K562 (cell line): Measurements from ENCODE around the gene KIF26B. TPM values are rescaled to one million over a fixed set of nuclear protein-coding genes. Genes with fewer than 3 reads are reported as not detected.

Experiments
- ATAC-seq: fragments of 200-7000 bp; cut with Tn5 transposase; 3 replicates; pipeline ENCODE4 v1.9.1; 2020; ENCODE audit warnings: moderate library complexity
- BruUV-seq: library from RNA; stranded (reverse); fragments of 400-500 nt; replicated peaks from 2 replicates; lab custom pipeline; 2021; lab: Mats Ljungman, UMichigan
- CTCF ChIA-PET: fragments of 300-600 bp; formaldehyde crosslinking; extraction: SDS; loops from one replicate; lab custom pipeline; 2021; ENCODE audit warnings: low intra/inter-chr PET ratio; lab: Yijun Ruan, JAX
- POLR2A ChIA-PET: fragments of 300-600, 350-650 bp; sonication (Branson Sonifier 250); formaldehyde crosslinking; extraction: SDS; loops from one replicate; lab custom pipeline; 2021; ENCODE audit warnings: antibody characterized with exemption, inconsistent platforms; lab: Yijun Ruan, JAX
- DNase-seq, 4 experiments: peaks; one replicate each; pipeline versions ENCODE4 v3.0.0 to v3.0.0-alpha.2; 2011 to 2018; ENCODE audit warnings: low spot score in 3 of 4, mixed read lengths in 3 of 4; ENCODE audit errors: extremely low read depth in 1 of 4
- FAIRE-seq: peaks from 2 replicates; lab custom pipeline; 2011; peaks lifted over from hg19 to GRCh38; lab: Jason Lieb, UNC
- H2AFZ ChIP-seq: 2 replicates; pipeline ENCODE4 v1.6.0; 2011; ENCODE audit warnings: low read depth, low read length, control low read depth, inconsistent platforms
- H3K27ac ChIP-seq: fragments of 200-600 bp; 3 replicates; pipeline ENCODE4 v1.8.0; 2011; ENCODE audit warnings: low read depth, mild to moderate bottlenecking, control low read depth, inconsistent platforms, low read length, moderate library complexity, mixed read lengths; ENCODE audit errors: extremely low read depth
- H3K27me3 ChIP-seq, 2 experiments: fragments of 300-600 bp in 1 of 2; 2 replicates in 1 of 2; 3 replicates in 1 of 2; pipeline versions ENCODE4 v1.6.0 to v1.8.0; 2011; ENCODE audit warnings: inconsistent platforms in 2 of 2, low read length in 2 of 2, mild to moderate bottlenecking in 1 of 2, mixed read lengths in 1 of 2, moderate library complexity in 1 of 2; ENCODE audit not compliant: control insufficient read depth in 2 of 2, insufficient read depth in 2 of 2
- H3K36me3 ChIP-seq: fragments of 300-600 bp; 3 replicates; pipeline ENCODE4 v1.8.0; 2011; ENCODE audit warnings: mild to moderate bottlenecking, low read length, inconsistent platforms; ENCODE audit not compliant: control insufficient read depth, insufficient read depth
- H3K4me1 ChIP-seq, 2 experiments: fragments of 200-600 bp in 1 of 2; replicated peaks in 1 of 2; 2 replicates in 1 of 2; 3 replicates in 1 of 2; pipeline versions ENCODE4 v1.5.1 to v1.8.0; 2011; ENCODE audit warnings: inconsistent platforms in 2 of 2, low read length in 2 of 2, mild to moderate bottlenecking in 1 of 2, mixed read lengths in 1 of 2, moderate library complexity in 1 of 2; ENCODE audit not compliant: control insufficient read depth in 2 of 2, insufficient read depth in 2 of 2
- H3K4me2 ChIP-seq: 2 replicates; pipeline ENCODE4 v1.6.1; 2011; ENCODE audit warnings: low read length, control low read depth, inconsistent platforms, mixed read lengths; ENCODE audit not compliant: insufficient read depth
- H3K4me3 ChIP-seq: fragments of 200-600 bp; sonication (generic), shearing (Covaris generic); 2 replicates; pipeline ENCODE4 v1.5.1; 2016; ENCODE audit warnings: control low read depth, inconsistent platforms
- H3K79me2 ChIP-seq: fragments of 200-600 bp; 3 replicates; pipeline ENCODE4 v1.8.0; 2011; ENCODE audit warnings: low read length, inconsistent platforms; ENCODE audit not compliant: control insufficient read depth, insufficient read depth
- H3K9ac ChIP-seq, 2 experiments: 2 replicates each; pipeline versions ENCODE4 v1.6.0 to v1.6.1; 2011; ENCODE audit warnings: low read depth in 2 of 2, low read length in 2 of 2, control low read depth in 1 of 2, inconsistent platforms in 1 of 2, mild to moderate bottlenecking in 1 of 2, mixed read lengths in 1 of 2; ENCODE audit not compliant: insufficient read depth in 1 of 2
- H3K9me1 ChIP-seq: one replicate; pipeline ENCODE4 v1.6.0; 2011; ENCODE audit warnings: inconsistent platforms, mild to moderate bottlenecking, low read length, moderate library complexity; ENCODE audit not compliant: control insufficient read depth, insufficient read depth
- H3K9me3 ChIP-seq: replicated peaks from 2 replicates; pipeline ENCODE4 v1.5.1; 2011; ENCODE audit warnings: low read depth, low read length, inconsistent platforms; ENCODE audit not compliant: control insufficient read depth, insufficient read depth
- H4K20me1 ChIP-seq: replicated peaks from 2 replicates; pipeline ENCODE4 v1.6.1; 2011; ENCODE audit warnings: low read length, inconsistent platforms, mixed read lengths; ENCODE audit not compliant: control insufficient read depth, insufficient read depth
- BCL6 ChIP-seq: fragments of 250-450 bp; sonication (Bioruptor Pico); IDR thresholded peaks from 2 replicates; pipeline ENCODE4 v1.4.0; 2020
- EWSR1 ChIP-seq: fragments of 450-650 bp; IDR thresholded peaks from 2 replicates; pipeline ENCODE4 v1.6.1; 2018; ENCODE audit warnings: borderline replicate concordance, mild to moderate bottlenecking, low read depth, moderate library complexity; ENCODE audit not compliant: partially characterized antibody
- FOS ChIP-seq: IDR thresholded peaks from 3 replicates; pipeline ENCODE4 v1.6.1; 2011; ENCODE audit not compliant: insufficient read length; ENCODE audit errors: extremely low read depth
- FOXM1 ChIP-seq, 2 experiments: fragments of 450-650 bp in 1 of 2; sonication (generic) in 1 of 2; formaldehyde crosslinking in 1 of 2; IDR thresholded peaks; 2 replicates each; pipeline versions ENCODE4 v1.6.1 to v1.9.0; 2017 to 2022; ENCODE audit warnings: low read depth in 2 of 2, mild to moderate bottlenecking in 2 of 2, missing genetic modification reagents in 1 of 2, moderate library complexity in 1 of 2
- JUNB ChIP-seq: fragments of 450-650 bp; formaldehyde crosslinking; conservative IDR thresholded peaks from 2 replicates; pipeline ENCODE4 v1.4.0; 2020; ENCODE audit warnings: mild to moderate bottlenecking
- KDM2B ChIP-seq: fragments of 250-450 bp; sonication (Bioruptor Pico); IDR thresholded peaks from 2 replicates; pipeline ENCODE4 v1.8.0; 2021; ENCODE audit warnings: mild to moderate bottlenecking, moderate library complexity
- MEF2A ChIP-seq: IDR thresholded peaks from 2 replicates; pipeline ENCODE4 v1.6.1; 2011; ENCODE audit warnings: low read depth, mild to moderate bottlenecking, low read length, moderate library complexity; ENCODE audit not compliant: control insufficient read depth
- NFE2L1 ChIP-seq: fragments of 450-650 bp; IDR thresholded peaks from 2 replicates; pipeline ENCODE4 v1.6.1; 2016; ENCODE audit warnings: missing genetic modification characterization, low read depth, mild to moderate bottlenecking, missing compliant biosample characterization, moderate library complexity, borderline replicate concordance
- NUFIP1 ChIP-seq: fragments of 450-650 bp; IDR thresholded peaks from 2 replicates; pipeline ENCODE4 v1.6.1; 2018; ENCODE audit not compliant: partially characterized antibody
- PCBP2 ChIP-seq: fragments of 200-400 bp; formaldehyde crosslinking; IDR thresholded peaks from 2 replicates; pipeline ENCODE4 v1.6.1; 2018; ENCODE audit warnings: low read length, low read depth, mild to moderate bottlenecking, moderate library complexity; ENCODE audit not compliant: poor library complexity, severe bottlenecking
- PTBP1 ChIP-seq: fragments of 200-400 bp; formaldehyde crosslinking; IDR thresholded peaks from 2 replicates; pipeline ENCODE4 v1.6.1; 2017; ENCODE audit warnings: low read depth, low read length
- RBFOX2 ChIP-seq: fragments of 200-400 bp; formaldehyde crosslinking; IDR thresholded peaks from 2 replicates; pipeline ENCODE4 v1.6.1; 2017; ENCODE audit warnings: low read depth, mild to moderate bottlenecking, low read length, moderate library complexity
- THRAP3 ChIP-seq: fragments of 450-650 bp; IDR thresholded peaks from 2 replicates; pipeline ENCODE4 v1.6.1; 2016; ENCODE audit warnings: mild to moderate bottlenecking, inconsistent platforms, borderline replicate concordance
- WHSC1 ChIP-seq: IDR thresholded peaks from one replicate; pipeline ENCODE4 v1.6.1; 2012; ENCODE audit warnings: low read length, control low read depth, inconsistent platforms
- ZBTB7A ChIP-seq: IDR thresholded peaks from 2 replicates; pipeline ENCODE4 v1.6.1; 2011; ENCODE audit warnings: low read depth, mild to moderate bottlenecking, low read length, moderate library complexity, borderline replicate concordance; ENCODE audit not compliant: control insufficient read depth
- ZNF121 ChIP-seq: sonication (generic); formaldehyde crosslinking; conservative IDR thresholded peaks from 2 replicates; pipeline ENCODE4 v1.8.0; 2022; ENCODE audit warnings: missing genetic modification reagents
- ZNF57 ChIP-seq: fragments of 450-650 bp; formaldehyde crosslinking; IDR thresholded peaks from 2 replicates; pipeline ENCODE4 v1.4.0; 2020; ENCODE audit warnings: mild to moderate bottlenecking, moderate library complexity
- ZNF785 ChIP-seq: fragments of 250-450 bp; sonication (Bioruptor Pico); IDR thresholded peaks from 2 replicates; pipeline ENCODE4 v1.4.0; 2020; ENCODE audit warnings: mild to moderate bottlenecking
- ZSCAN32 ChIP-seq: fragments of 450-650 bp; formaldehyde crosslinking; IDR thresholded peaks from 2 replicates; pipeline ENCODE4 v1.4.0; 2020; ENCODE audit warnings: mild to moderate bottlenecking, moderate library complexity
- WGBS: fragments of 100-300 bp; shearing (Covaris generic); methylation state at CpG from one replicate; pipeline ENCODE4 v1.1.6; 2016; ENCODE audit warnings: low coverage, mixed read lengths; ENCODE audit not compliant: insufficient coverage; ENCODE audit errors: missing lambda C conversion rate; 5-methylcytosine and 5-hydroxymethylcytosine counted together
- in situ Hi-C: fragments of 300-500 bp; cut with MboI; formaldehyde crosslinking; loops from 4 replicates; pipeline ENCODE4 v1.15.0; 2018; ENCODE audit warnings: inconsistent platforms, mixed read lengths
- intact Hi-C: fragments of 100-400 bp; cut with micrococcal nuclease; formaldehyde crosslinking; loops from 2 replicates; pipeline ENCODE4 v1.14.2; 2022
- polyA plus RNA-seq, 8 experiments: library from polyadenylated mRNA; depleted of rRNA in 4 of 8; stranded (reverse) in 5 of 8; unstranded in 3 of 8; fragments of >200 nt; fragmentation: Nextera tagmentation in 2 of 8; fragmentation: Illumina TruSeq in 1 of 8; extraction: Ambion mirVana in 2 of 8; extraction: Trizol in 1 of 8; gene quantifications; 2 replicates each; pipeline versions ENCODE4 v1.2.1 to v1.2.3, GENCODE V29; 2011 to 2014; ENCODE audit warnings: inconsistent platforms in 1 of 8, missing spikeins in 1 of 8
- total RNA-seq, 7 experiments: library from RNA; depleted of rRNA in 6 of 7; stranded (reverse); fragments of >200 nt in 6 of 7; fragmentation: Illumina TruSeq in 2 of 7; extraction: Trizol in 2 of 7; gene quantifications; 2 replicates each; pipeline versions ENCODE4 v1.2.1 to v1.2.3, GENCODE V29; 2011 to 2021; ENCODE audit warnings: low replicate concordance in 1 of 7
- TF ChIP-seq, protein P1 (sequence below): fragments of 250-450 bp; sonication (Bioruptor Pico); IDR thresholded peaks from 2 replicates; pipeline ENCODE4 v1.6.1; 2021; ENCODE audit warnings: mild to moderate bottlenecking

The KIF26B gene
- total and polyA plus RNA-seq, 9 of the 15 experiments (the other 6 are each of a cell fraction or from before 2014, with no cell fraction given) = 0.02 to 0.08 (median 0.03) TPM; not detected in 6

- H3K79me2 ChIP-seq = no peaks in the 10 kb centered on the region
- no peaks in the 10 kb centered on the region for H3K36me3 ChIP-seq
- under 1% methylated on average over 6 of the region's 6 CpGs for WGBS
- ATAC-seq (no peak), FAIRE-seq (no peak), DNase-seq (no peak)
- H3K4me1 ChIP-seq = peaks cover 0 to 13% of the 10 kb centered on the region in 2 experiments; a peak in 3 of 5 replicates
- no peak overlapping the region for H2AFZ ChIP-seq
- intact Hi-C loops (no loop called here), in situ Hi-C loops (no loop called here)
- H3K27me3 ChIP-seq = peaks cover 20 to 53% of the 10 kb centered on the region in 2 experiments
- H4K20me1 ChIP-seq = no peaks in the 10 kb centered on the region; the same call in 1 of the 2 replicates
- TF ChIP-seq THRAP3 (no peak), MEF2A (no peak), NFE2L1 (tag) (no peak), ZNF57 (CRISPR knock-in tag) (no peak), ZNF121 (CRISPR knock-in tag) (no peak), BCL6 (no peak), PCBP2 (no peak), FOS (no peak), ZSCAN32 (no peak), KDM2B (CRISPR knock-in tag) (no peak), FOXM1 (IDR thresholded peaks at IDR 0.05; ENCODE audit: low read depth) (no peak), FOXM1 (CRISPR knock-in tag; IDR thresholded peaks at IDR 0.05; ENCODE audit: low read depth) (no peak), JUNB (no peak), ZBTB7A (no peak), ZNF785 (CRISPR knock-in tag) (no peak), RBFOX2 (no peak), PTBP1 (no peak), NUFIP1 (no peak), WHSC1 (no peak), EWSR1 (no peak)
- TF ChIP-seq, protein P1, sequence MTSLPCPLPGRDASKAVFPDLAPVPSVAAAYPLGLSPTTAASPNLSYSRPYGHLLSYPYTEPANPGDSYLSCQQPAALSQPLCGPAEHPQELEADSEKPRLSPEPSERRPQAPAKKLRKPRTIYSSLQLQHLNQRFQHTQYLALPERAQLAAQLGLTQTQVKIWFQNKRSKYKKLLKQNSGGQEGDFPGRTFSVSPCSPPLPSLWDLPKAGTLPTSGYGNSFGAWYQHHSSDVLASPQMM = no peak
- no peak overlapping the region for H3K9ac ChIP-seq
- ChIA-PET CTCF (no interaction called here), POLR2A (interaction anchor here (0.5 kb wide), 1 partner anchor 33 kb away, joined by 3 read pairs; no protein-coding TSS in a partner anchor)
- H3K27ac ChIP-seq = no peak overlapping the region
- no TSS peak for BruUV-seq
- no peak overlapping the region for H3K4me2 ChIP-seq
- no peaks in the 10 kb centered on the region for H3K9me3 ChIP-seq
- no peaks in the 10 kb centered on the region for H3K9me1 ChIP-seq
- H3K4me3 ChIP-seq = no peak overlapping the region
These were observed 6.1 kb downstream of the KIF26B start for GRCh38 chr1:245160741-245161400.
